ENCODE results near the gene GBE1. TPM values are rescaled to one million over a fixed set of nuclear protein-coding genes. Genes with fewer than 3 reads are reported as not detected.

GBE1 gene
- total and polyA plus RNA-seq, 2 donors (not counting 1 experiment from before 2014, with no cell fraction given): 153 to 232 TPM

GRCh38 chr3:81518945-81519344 lies 242.5 kb downstream of the GBE1 start:
- Histone ChIP-seq H3K4me1 (ENCODE audit: control insufficient read depth, extremely low read depth, insufficient read depth, low read length) (no peaks in the 10 kb centered on the region), H3K27ac (ENCODE audit: insufficient read depth, low read length) (no peak overlapping the region), H4K20me1 (ENCODE audit: control insufficient read depth, extremely low read depth, insufficient read depth, low read length) (no peaks in the 10 kb centered on the region), H3K4me2 (ENCODE audit: extremely low read depth, insufficient read depth, low read length) (no peak overlapping the region), H3K9me3 (ENCODE audit: control insufficient read depth, insufficient read depth, low read depth, low read length) (no peaks in the 10 kb centered on the region), H3K27me3 (ENCODE audit: control insufficient read depth, insufficient read depth, low read length) (no peaks in the 10 kb centered on the region), H3K36me3 (ENCODE audit: control insufficient read depth, insufficient read depth, low read length) (no peaks in the 10 kb centered on the region), H3K79me2 (ENCODE audit: control insufficient read depth, insufficient read depth, low read length) (no peaks in the 10 kb centered on the region), H2AFZ (ENCODE audit: low read length) (no peak overlapping the region), H3K9ac (ENCODE audit: insufficient read depth, low read length) (no peak overlapping the region), H3K4me3 (replicated peaks in 1 of 4; ENCODE audit: control extremely low read depth in 1 of 4, insufficient read depth in 1 of 4, low read depth in 3 of 4, low read length in 4 of 4) (no peak overlapping the region)
- TF ChIP-seq CTCF (conservative IDR thresholded peaks at IDR 0.05 in 1 of 2, IDR thresholded peaks at IDR 0.05 in 1 of 2; ENCODE audit: low read depth in 1 of 2, low read length in 2 of 2) (no peak), EZH2 (IDR thresholded peaks at IDR 0.05; ENCODE audit: low read length, missing control alignments) (no peak)
- DNase-seq (ENCODE audit: low read depth in 2 of 2): no peak

- Histone ChIP-seq H3K9ac (ENCODE audit: insufficient read depth, low read length) (no peak overlapping the region), H3K4me1 (ENCODE audit: control insufficient read depth, extremely low read depth, insufficient read depth, low read length) (no peaks in the 10 kb centered on the region), H3K36me3 (ENCODE audit: control insufficient read depth, insufficient read depth, low read length) (no peaks in the 10 kb centered on the region), H3K27me3 (ENCODE audit: control insufficient read depth, insufficient read depth, low read length) (no peaks in the 10 kb centered on the region), H3K79me2 (ENCODE audit: control insufficient read depth, insufficient read depth, low read length) (no peaks in the 10 kb centered on the region), H3K4me3 (replicated peaks in 1 of 4; ENCODE audit: control extremely low read depth in 1 of 4, insufficient read depth in 1 of 4, low read depth in 3 of 4, low read length in 4 of 4) (no peak overlapping the region), H3K27ac (ENCODE audit: insufficient read depth, low read length) (no peak overlapping the region), H3K9me3 (ENCODE audit: control insufficient read depth, insufficient read depth, low read depth, low read length) (no peaks in the 10 kb centered on the region), H3K4me2 (ENCODE audit: extremely low read depth, insufficient read depth, low read length) (no peak overlapping the region), H2AFZ (ENCODE audit: low read length) (no peak overlapping the region), H4K20me1 (ENCODE audit: control insufficient read depth, extremely low read depth, insufficient read depth, low read length) (no peaks in the 10 kb centered on the region)
- peak in 1 of 2 donors; percentile 65 for DNase-seq (ENCODE audit: low read depth in 2 of 2)
- no peak for TF ChIP-seq CTCF (conservative IDR thresholded peaks at IDR 0.05 in 1 of 2, IDR thresholded peaks at IDR 0.05 in 1 of 2; ENCODE audit: low read depth in 1 of 2, low read length in 2 of 2)
- no peak for TF ChIP-seq EZH2 (IDR thresholded peaks at IDR 0.05; ENCODE audit: low read length, missing control alignments)
These were observed 245.4 kb downstream of the GBE1 start for GRCh38 chr3:81516042-81516441.

DNA sequence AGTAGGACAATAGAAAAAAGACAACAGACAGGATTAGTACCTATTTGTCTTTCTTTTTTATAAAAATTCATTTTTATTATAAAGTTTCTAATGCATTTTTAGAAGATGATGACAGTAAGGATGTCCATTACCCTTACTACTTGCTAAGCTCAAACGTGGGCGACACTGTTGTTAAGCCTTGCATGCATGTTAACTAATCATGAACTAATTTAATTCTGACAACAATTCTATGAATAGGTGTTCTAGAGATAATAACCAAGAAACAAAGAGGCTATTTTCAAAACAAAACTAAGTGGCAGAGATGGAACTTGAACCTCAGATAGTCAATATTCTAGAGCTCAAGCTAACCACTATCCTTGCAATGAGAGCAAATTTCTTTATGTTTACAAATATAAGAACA lies 247.9 kb downstream of the GBE1 start:
- Histone ChIP-seq H3K79me2 (ENCODE audit: control insufficient read depth, insufficient read depth, low read length) (no peaks in the 10 kb centered on the region), H3K36me3 (ENCODE audit: control insufficient read depth, insufficient read depth, low read length) (no peaks in the 10 kb centered on the region), H2AFZ (ENCODE audit: low read length) (no peak overlapping the region), H3K4me3 (replicated peaks in 1 of 4; ENCODE audit: control extremely low read depth in 1 of 4, insufficient read depth in 1 of 4, low read depth in 3 of 4, low read length in 4 of 4) (no peak overlapping the region), H3K27ac (ENCODE audit: insufficient read depth, low read length) (no peak overlapping the region), H3K27me3 (ENCODE audit: control insufficient read depth, insufficient read depth, low read length) (no peaks in the 10 kb centered on the region), H3K9ac (ENCODE audit: insufficient read depth, low read length) (no peak overlapping the region), H3K4me2 (ENCODE audit: extremely low read depth, insufficient read depth, low read length) (no peak overlapping the region), H3K9me3 (ENCODE audit: control insufficient read depth, insufficient read depth, low read depth, low read length) (no peaks in the 10 kb centered on the region), H4K20me1 (ENCODE audit: control insufficient read depth, extremely low read depth, insufficient read depth, low read length) (no peaks in the 10 kb centered on the region), H3K4me1 (ENCODE audit: control insufficient read depth, extremely low read depth, insufficient read depth, low read length) (no peaks in the 10 kb centered on the region)
- DNase-seq (ENCODE audit: low read depth in 2 of 2): no peak
- TF ChIP-seq CTCF (conservative IDR thresholded peaks at IDR 0.05 in 1 of 2, IDR thresholded peaks at IDR 0.05 in 1 of 2; ENCODE audit: low read depth in 1 of 2, low read length in 2 of 2) (no peak), EZH2 (IDR thresholded peaks at IDR 0.05; ENCODE audit: low read length, missing control alignments) (no peak)
